HG03097 (cell line): ENCODE results near the gene RBMXL3.
"Not testable (repeated sequence)": the region's sequence is repeated elsewhere in the genome, so short reads cannot be mapped to it uniquely, and the experiment has no call there.

Experiments
- ATAC-seq: cut with Tn5 transposase; IDR thresholded peaks from one replicate; pipeline ENCODE4 v1.9.1; 2021; ENCODE audit not compliant: unreplicated experiment, low FRiP score

Gene RBMXL3

GRCh38 chrX:115189110-115189509, at the start of gene RBMXL3:
Gene RBMXL3, plus strand, starts transcription at chrX:115189410. Its CDS starts 32 bp downstream, at chrX:115189442.
- no peak for ATAC-seq

DNA sequence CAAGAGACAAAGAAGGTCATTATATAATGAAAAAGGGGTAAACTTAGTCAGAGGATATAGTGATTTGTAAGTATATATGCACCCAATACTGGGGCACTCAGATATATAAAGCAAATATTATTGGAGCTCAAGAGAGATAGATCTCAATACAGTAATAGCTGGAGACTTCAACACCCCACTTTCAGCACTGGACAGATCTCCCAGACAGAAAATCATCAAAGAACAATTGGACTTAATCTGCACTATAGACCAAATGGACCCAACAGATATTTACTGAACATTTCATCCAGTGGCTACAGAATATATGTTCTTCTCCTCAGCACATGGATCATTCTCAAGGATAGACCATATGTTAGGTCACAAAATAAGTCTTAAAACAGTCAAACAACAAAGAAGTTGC, 47.2 kb upstream of the RBMXL3 start:
- no peak for ATAC-seq

GRCh38 chrX:115147220-115147619, 42.0 kb upstream of the RBMXL3 start:
- ATAC-seq, result no peak

DNA sequence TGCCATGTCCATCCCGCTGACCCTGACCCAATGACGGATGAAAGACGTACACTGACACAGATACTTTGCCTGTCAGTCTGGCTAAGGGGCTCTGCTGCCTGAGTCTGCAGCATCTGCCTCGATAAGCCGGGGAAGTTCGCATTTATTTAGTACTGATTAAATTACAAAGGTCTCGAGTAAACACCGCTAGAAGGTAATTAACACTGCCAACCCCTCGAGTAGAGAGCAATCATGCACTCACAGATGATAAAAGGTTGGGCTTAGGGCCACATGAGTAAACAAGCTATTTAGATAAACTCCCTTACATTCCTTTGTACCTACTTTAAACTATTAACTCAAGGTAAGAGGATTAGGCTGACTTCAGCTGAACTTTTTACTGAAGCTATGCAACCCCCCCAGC, 16.0 kb upstream of the RBMXL3 start:
- no peak for ATAC-seq

DNA sequence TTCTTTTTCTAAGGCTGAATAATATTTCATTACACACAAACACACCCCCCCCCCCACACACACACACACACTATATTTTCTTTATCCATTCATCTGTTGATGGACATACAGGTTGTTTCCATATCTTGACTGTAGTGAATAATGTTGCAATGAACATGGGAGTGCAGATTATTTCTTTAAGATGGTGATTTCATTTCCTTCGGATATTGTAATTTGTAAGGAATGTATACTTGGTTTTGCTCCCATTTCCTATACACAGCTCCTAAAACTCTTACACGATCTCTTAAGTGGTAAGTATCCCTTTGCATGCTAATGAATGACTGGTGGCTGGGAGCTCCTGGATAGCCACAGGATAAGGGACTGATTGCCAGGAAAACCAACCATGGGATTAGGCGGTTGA, 14.7 kb upstream of the RBMXL3 start:
- ATAC-seq, result no peak

DNA sequence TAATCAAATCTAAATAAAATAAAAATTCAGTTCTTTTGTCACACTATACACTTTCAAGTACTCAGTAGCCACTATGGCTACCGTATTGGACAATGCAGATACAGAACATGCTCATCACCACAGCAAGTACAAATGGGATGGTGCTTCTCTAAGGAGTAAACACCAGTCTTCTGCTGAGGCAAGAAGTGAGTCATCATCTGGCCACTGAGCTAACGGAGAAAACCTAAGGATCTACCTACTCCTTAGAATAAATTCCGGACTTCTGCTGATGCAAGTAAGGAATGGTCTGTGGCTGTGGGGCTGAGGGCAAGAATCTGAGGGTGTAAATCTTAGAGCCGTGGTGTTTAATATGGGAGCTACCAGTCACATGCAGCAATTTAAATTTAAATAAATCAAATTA, 11.3 kb upstream of the RBMXL3 start:
- no peak for ATAC-seq

- no peak for ATAC-seq
Measured at GRCh38 chrX:115178473-115178872, 10.7 kb upstream of the RBMXL3 start.

DNA sequence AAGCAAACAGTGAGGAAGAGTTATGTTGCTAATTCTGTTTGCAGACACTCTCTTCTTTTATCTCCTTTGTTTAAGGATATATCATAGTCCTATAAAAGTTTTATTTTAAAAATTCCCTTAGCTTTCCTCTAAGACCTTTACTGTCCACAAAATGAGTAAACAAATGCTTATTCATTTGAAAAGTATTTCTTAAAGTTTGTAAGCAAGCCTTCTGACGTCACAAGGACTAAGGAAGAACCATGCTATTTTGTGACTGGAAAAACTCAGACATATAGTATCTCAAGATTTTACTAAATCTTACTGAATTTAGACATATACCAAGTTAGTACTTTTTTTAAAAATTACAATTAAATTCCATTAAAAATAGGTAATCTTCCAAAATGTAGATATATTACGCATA, 5.2 kb upstream of the RBMXL3 start:
- no peak for ATAC-seq

DNA sequence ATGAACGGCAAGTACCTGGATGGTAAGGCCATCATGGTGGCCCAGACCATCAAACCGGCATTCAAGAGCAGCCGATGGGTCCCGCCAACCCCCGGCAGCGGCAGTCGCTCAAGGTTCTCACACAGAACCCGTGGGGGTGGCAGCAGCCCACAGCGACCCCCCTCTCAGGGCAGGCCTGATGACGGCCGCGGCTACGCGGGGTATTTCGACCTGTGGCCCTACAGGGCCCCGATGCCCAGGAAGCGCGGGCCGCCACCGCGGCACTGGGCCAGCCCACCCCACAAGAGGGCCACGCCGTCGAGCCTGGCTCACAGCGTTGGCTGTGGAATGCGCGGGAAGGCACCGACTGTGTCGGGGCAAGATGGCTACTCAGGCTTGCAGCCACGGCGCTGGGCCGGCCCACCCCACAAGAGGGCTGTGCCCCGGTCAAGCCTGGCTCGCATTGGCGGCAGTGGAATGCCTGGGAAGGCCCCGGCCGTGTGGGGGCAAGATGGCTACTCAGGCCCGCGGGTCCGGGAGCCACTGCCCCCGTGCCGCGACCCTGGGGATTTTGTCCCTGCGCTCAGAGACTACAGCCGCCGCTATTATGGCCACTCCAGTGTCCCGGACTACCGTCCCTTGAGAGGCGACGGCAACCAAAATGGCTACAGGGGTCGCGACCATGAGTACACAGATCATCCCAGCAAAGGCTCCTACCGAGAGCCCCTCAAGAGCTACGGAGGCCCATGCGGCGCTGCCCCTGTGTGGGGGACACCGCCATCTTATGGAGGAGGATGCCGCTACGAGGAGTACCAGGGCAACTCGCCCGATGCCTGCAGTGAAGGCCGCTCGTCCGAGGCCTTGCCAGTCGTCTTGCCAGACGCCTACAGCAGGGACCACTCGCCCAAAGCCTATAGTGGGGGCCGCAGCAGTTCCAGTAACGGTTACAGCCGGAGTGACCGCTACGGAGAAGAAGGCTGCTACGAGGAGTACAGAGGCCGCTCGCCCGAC, 731 bp downstream of the RBMXL3 start:
- no peak for ATAC-seq

- ATAC-seq, result no peak
Measured at GRCh38 chrX:115190636-115191489, 1.7 kb downstream of the RBMXL3 start.

DNA sequence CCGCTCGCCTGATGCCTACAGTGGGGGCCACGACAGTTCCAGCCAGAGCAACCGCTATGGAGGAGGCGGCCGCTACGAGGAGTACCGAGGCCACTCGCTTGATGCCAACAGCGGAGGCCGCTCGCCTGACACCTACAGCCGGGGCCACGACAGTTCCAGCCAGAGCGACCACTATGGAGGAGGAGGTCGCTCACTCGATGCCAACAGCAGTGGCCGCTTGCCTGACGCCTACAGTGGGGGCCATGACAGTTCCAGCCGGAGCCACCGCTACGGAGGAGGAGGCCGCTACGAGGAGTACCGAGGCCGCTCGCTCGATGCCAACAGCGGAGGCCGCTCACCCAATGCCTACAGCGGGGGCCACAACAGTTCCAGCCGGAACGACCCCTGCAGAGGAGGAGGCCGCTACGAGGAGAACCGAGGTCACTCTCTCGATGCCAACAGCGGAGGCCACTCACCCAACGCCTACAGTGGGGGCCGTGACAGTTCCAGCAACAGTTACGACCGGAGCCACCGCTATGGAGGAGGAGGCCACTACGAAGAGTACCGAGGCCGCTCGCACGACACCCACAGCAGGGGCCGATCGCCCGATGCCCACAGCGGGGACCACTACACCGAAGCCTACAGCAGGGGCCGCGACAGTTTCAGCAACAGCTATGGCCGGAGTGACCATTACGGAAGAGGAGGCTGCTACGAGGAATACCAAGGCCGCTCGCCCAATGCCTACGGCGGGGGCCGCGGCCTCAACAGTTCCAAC, 2.5 kb downstream of the RBMXL3 start:
- ATAC-seq, result no peak

DNA sequence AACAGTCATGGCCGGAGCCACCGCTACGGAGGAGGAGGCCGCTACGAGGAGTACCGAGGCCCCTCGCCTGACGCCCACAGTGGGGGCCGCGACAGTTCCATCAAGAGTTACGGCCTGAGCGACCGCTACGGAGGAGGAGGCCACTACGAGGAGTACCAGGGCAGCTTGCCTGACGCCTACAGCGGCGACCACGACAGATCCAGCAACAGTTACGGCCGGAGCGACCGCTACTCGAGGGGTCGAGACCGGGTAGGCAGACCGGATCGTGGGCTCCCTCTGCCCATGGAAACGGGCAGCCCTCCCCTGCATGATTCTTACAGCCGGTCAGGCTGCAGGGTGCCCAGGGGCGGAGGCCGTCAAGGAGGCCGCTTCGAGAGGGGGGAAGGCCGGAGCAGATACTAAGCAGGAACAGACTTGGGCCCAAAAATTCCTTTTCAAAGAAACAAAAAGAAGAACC, 3.1 kb downstream of the RBMXL3 start:
- ATAC-seq, result no peak

DNA sequence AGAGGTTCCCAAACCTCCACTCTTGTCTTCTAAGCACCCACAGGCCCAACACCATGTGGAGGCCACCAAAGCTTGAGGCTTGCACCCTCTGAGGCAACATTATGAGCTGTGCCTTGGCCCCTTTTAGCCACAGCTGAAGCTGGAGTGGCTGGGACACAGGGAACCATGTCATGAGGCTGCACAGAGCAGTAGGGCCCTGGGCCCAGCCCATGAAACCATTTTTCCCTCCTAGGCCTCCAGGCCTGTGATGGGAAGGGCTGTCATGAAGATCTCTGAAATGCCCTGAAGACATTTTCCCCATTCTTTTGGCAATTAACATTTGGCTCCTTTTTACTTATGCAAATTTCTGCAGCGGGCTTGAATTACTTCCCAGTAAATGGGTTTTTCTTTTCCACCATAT, 14.8 kb downstream of the RBMXL3 start:
- ATAC-seq, result no peak

DNA sequence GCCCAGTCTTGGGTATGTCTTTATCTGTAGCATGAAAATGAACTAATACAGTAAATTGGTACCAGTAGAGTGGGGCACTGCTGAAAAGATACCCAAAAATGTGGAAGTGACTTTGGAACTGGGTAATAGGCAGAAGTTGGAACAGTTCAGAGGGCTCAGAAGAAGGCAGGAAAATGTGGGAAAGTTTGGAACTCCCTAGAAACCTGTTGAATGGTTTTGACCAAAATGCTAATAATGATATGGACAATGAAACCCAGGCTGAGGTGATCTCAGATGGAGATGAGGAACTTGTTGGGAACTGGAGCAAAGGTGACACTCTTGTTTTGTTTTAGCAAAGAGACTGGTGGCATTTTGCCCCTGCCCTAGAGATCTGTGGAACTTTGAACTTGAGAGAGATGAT, 20.3 kb downstream of the RBMXL3 start:
- not testable (repeated sequence) for ATAC-seq

DNA sequence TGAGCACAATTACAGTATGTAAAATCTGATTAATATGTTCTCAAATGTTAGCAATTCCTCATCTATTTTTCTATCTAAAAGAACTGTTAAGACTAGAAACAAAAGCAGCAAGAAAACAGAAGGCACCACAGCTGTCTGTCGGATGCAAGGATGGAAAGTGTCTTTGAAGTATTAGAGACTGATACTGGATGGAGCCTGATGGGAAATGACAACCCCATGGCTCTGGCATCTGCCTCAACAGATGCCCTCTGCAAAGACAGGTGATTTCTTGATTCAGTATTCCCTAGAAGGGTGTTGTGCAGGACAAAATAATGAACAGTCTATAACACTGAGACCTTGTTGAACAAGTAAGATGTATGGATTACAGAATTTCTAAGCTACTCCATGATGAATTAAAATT, 24.9 kb downstream of the RBMXL3 start:
- ATAC-seq, result no peak

GRCh38 chrX:115214605-115215004, 25.4 kb downstream of the RBMXL3 start:
- ATAC-seq, result no peak

- not testable (repeated sequence) for ATAC-seq
Measured at GRCh38 chrX:115217346-115217745, 28.1 kb downstream of the RBMXL3 start.

DNA sequence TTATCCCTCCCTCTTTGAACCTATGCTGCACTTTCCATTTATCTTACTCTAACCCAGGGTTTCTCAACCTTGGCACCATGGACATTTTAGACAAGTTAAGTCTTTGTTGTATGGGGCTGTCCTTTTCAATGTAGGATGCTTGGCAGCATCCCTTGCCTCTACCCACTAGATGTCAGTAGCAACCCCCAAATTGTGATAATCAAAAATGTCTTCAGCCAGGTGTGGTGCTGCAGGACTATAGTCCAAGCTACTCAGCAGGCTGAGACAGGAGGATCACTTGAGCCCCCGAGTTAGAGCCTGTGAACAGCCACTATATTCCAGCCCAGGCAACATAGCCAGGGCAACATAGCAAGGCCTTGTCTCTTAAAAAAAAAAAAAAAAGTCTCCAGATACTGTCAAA, 37.7 kb downstream of the RBMXL3 start:
- no peak for ATAC-seq

- ATAC-seq, result no peak
Measured at GRCh38 chrX:115229337-115230003, 40.3 kb downstream of the RBMXL3 start.

- no peak for ATAC-seq
Measured at GRCh38 chrX:115232933-115233496, 43.8 kb downstream of the RBMXL3 start.
